Activated T-helper 9 cell treated with anti-CD3 and anti-CD28 coated beads, Interleukin-2, amount 50 U/mL, for 16 hours (primary cell): Measurements from ENCODE around the gene PJVK.
"Not testable (repeated sequence)": the region's sequence is repeated elsewhere in the genome, so short reads cannot be mapped to it uniquely, and the experiment has no call there.

ENCODE experiments used
- DNase-seq: peaks from one replicate; pipeline ENCODE4 v3.0.0-alpha.2; 2020; ENCODE audit warnings: low read depth

The PJVK gene

DNA sequence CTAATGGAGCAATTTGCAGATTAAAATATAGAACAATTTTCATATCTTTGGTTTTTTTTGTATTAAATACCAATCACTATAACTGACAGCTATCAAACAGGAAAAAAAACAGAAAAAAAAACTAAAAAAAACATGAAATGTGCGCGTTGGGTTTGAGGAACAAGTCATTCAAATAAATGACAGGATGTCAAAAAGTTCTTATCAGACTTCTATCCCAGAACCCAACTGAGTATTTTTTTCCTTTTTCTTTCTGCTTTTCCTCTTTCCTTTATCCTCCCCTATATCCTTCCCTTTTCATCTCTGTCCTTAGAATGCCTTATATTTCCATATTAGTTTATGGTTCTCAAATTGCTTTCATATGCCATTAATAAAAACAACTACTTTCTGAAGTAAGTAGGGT is 14.5 kb upstream of the PJVK start:
- DNase-seq: no peak

DNA sequence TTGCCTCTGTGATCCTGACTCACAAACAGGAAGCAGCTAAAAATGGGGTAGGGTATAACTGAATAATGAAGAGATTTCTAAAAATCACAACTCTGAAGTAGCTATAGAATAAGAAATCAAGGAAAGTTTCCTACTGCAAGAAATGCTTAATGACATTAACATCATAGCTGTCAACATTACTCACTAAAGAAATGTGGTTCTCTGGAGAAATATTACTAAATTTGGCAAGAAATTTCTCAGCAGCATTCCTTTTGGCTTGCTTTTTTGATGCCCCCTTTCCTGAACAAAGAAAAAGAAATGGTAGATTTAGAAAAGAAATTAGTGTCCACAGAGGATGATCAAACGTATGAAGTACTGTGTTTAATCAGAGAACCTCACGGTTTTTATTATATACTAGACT is 9.8 kb upstream of the PJVK start:
- DNase-seq: no peak

DNA sequence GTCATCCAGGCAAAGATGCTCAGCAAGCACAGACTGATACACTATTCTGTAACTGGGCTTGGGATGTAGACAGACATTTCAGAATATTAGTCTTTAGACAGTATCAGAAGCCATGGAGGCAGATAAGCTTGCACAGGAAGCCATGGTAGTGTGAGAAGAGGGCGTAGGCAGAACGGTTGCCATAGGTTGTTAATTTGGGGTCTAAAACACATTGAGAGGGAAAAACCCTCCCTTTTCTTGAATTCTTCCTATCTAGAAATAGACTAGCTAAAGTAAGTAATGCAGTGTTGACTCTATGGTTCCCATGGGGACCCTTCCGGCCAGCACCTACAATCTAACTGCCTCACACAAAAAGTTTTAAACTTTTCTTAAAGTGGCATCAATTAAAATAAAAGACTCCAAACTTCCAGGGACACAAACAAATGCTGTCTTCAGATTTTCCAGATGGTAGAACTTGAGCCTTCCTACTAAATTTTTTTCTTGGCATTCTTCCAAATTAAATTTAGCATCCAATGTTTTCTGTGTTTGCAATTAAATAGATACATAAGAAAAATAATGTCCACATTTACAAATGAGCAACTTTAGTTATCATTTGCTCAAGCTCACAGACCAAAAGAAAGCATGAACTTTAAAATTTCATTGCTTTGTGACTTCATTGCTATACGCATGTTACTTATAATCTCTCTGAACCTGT is 2.1 kb upstream of the PJVK start:
- no peak for DNase-seq

DNA sequence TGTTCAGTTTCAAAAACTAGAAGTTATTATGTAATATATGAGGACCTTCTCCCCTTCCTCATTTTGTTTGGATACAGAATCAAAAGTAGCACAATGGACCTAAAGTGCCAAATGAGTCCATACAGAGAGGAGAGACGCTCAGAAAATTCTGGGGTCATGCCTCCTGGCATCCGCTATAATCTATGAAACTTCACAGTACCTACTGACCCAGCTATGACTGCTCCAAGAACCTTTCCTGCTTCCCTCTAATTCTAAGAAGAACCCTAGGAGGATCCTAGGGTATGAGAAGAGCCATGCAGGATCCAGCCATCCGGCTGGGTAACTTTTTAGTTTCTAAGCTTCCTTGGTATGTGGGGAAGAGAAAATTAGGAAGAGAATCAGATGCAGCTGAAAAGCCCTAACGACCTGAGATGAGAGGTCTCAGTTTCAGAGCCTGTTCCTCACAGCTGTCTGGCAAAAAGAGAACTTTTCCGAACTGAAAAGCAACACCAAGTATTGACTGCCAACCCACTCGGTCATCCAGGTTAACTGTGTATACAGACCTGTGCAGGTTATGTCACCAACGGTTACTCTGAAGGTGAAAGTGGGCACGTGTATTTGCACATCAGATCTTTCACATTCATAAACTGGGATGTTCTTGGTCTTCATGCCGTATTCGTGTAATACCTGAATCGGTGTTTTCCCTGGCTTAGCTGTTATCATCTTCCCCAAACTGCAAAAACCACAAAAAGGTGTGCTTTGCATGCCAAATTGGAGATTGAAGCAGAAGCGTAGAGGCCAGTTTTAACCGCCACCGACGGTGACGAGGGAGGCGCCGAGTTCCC is 1.3 kb upstream of the PJVK start:
- no peak for DNase-seq

DNA sequence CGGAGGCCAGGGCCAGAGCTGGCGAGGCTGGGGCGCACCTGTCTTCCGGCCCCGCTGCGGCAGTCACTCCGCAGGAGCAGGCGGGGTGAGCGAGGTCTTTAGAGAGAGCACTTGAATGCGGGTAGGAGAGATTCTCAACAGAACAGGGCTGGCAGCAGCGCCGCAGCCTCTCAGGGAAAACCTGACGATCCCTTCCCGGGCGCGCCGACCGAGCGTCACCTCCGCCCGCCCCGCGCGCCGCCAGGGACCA is 729 bp upstream of the PJVK start:
- no peak for DNase-seq

DNA sequence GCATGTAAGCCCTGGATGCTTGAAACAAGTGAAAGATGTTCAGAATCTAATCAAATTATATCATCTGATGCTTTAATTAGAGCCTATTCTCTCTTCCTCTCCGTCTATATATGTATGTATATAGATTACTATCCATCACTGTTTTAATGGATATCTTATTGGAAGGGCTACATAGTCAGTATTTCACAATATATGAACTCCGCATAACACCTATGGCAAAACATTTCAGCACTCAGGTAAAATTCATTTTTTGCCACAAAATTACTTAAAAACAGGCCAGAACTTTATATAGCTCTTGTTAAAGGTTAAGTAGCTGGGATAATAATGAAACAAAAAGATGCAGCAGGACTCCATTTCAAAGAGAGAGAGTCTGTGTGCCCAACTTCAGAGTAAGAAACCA is 1.2 kb downstream of the PJVK start:
- DNase-seq: no peak

DNA sequence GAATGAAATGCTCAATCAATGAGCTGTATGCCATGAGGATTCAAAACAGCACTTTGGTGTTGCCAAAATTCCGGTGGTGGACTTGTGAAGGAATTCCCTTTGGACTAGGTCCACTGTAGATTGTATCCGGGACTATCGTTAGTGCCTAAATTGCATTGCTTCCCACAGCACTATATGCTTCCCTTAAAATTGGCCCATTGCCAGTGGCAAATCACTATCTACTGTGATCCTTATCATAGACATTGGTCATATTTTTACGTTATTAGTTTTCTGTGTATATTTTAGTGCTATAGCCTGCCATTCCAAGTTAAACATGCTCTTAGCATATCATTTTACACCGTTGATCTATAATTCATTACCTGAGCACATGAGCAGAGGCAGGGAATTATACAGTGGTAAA is 1.7 kb downstream of the PJVK start:
- no peak for DNase-seq

DNA sequence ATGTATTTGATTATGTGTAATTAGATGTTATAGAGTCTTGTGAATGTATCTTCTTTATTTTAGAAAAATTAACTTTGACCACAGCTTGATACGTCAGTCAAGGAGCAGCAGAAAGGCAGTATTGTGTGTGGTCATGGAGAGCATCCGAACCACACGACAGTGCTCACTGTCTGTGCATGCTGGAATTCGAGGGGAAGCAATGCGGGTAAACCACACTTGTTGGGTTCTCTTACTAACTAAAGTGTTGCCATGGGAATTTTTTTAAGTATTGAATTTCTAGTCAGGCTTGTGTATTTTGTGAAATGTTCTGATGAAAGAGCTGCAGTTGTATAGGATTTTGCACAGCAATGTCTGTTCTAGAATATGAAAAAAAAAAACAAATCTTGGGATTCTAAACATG is 4.8 kb downstream of the PJVK start:
- no peak for DNase-seq

DNA sequence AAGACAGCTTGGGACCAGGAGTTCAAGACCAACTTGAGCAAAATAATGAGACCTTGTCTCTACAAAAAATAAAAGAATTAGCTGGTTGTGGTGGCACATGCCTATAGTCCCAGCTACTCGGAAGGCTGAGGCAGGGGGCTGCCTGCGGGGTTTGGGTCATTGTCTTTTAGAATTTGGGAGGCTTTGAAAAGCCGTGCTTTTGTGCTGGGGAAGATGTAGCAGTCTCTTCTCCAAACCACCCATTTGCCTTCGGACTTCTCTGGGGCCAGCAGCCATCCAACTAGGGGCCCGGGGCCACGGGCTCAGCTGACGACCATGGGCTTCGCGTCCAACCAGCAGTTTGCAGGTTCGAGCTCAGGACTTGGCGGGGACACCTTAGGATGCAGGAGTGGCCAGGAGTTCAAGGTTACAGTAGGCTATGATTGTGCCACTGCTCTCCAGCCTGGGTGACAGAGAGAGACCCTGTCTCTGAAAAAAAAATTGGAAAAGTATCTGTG is 6.3 kb downstream of the PJVK start:
- no peak for DNase-seq

DNA sequence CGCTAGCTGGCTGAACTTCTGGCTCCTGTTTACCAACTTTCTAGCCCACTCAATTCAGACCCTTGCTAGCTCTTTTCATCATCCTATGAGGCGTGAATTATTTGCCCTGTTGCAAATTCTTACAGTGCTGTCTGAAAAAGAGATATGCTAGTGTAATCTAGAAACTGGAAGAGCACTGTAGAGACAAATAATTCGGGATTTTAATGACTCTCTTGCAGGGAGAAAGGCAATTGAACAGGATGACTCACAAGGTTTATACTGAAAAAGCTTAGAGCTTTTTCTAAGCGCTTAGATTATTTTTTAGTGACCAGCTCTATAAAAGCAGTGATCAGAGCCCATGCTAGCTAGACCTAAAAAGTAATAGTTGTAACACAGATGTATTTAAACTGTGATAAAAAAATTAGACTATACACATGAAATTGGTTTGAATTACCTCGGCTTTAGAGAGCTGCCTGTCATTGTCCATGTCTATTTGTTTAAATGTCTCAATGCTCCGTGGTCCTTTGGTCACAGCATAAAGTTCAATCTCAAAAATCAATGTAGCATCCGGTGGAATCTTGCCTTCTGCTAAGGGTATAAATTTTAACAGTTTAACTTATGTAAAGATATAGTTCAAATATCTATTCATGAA is 18.2 kb downstream of the PJVK start:
- no peak for DNase-seq

DNA sequence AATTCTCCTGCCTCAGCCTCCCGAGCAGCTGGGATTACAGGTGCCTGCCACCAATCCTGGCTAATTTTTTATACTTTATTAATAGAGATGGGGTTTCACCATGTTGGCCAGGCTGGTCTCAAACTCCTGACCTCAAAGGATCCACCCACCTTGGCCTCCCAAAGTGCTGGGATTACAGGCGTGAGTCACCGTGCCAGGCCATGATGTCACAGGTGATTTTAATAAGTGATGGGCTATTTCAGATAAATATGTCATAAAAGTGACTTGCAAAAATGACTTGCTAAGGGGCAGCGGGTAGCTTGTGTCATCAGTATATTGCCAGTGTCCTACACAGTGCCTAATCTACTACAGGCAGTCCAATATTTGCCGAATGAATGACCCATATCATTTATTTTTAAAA is 20.1 kb downstream of the PJVK start:
- not testable (repeated sequence) for DNase-seq

DNA sequence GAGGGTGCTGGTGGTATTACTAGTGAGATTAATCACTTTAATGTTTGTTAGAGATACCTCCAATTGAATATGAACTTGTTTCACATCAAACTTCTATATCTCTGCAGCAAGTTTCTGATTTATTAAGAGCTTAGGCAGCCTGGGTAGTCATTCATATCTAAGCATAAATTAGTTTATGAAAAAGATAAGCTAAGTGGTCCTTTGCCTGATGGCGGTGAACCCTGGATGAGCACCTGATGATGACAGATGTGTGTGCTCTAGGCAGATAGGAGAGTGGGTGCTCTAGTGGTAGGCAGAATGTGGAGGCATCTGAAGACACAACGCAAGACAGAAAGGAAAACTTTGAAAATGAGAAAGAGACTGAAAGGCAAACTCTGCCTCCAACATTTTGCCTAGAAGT is 22.2 kb downstream of the PJVK start:
- DNase-seq: no peak

DNA sequence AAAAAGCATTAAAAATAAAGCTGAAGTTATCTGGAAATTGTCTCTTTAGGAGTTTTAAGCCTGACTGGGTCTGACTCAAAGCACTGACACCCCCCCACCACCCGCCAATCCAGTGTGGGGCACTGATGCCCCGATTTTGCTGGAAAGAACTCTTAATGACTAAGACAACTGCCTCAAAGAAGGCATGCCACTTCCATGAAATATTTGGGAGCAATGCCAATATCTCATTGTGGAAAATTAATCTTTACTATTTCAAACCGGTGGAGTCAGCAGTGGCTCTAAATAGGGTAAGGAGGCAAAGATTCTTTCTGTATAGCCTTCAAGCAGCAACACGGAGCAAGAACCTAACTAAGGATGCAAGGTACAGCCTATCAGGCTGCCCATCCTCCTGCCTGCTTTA is 22.8 kb downstream of the PJVK start:
- DNase-seq: no peak

DNA sequence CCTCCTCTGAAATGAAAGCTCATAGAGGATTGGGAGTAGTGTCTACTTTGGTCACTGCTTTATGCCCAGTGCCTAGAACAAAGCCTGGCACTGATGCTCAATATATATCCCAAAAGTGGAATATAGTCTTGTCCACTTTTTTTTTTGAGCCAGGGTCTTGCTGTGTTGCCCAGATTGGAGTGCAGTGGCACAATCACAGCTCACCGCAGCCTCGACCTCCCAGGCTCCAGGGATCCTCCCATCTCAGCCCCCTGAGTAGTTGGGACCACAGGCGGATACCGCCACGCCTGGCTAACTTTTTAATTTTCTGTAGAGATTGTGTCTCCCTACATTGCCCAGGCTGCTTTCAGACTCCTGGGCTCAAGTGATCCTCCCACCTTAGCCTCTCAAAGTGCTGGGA is 23.4 kb downstream of the PJVK start:
- DNase-seq: no peak

DNA sequence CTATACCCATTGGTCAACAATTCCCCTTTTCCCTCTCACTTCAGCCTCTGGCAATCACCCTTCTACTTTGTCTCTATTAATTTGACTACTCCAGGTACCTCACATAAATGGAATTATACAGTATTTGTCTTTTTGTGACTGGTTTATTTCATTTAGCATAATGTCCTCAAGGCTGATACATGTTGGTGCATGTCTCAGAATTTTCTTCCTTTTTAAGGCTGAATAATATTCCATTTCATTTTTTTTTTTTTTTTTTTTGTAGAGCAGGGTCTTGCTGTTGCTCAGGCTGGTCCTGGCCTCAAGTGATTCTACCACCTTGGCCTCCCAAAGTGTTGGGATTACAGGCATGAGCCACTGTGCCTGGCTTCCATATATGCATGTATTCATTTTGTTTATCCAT is 25.3 kb downstream of the PJVK start:
- DNase-seq: no peak

DNA sequence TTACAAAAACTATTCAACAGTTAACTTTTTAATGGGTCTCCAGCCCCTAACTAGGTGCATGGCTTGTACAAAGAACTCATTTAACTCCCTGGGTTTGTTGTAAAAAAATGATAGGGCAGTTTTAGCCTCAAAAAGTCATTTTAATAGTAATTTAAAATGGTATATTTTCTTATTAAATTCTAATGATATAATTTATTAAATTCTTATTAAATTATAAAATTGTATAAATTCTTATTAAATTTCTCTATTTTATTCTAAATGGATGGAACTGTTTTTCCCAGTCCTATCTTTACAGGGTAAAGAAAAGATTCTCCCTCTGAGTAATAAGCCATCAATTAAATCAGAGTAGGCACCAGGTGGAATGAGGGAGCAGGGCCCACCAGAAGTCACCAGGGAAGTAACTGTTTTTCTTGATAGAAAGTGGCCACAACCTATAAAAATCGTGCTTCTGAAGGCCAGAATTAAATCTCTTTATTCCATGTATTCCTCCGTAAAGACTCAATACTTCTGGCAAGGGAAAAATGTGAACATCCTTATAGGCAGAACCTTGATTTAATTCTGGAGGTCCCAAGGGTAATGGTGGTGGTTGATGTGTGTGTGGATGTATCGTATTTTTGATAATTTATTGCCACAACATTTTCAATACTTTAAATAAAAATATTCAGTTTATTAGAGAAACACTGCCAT is 26.4 kb downstream of the PJVK start:
- no peak for DNase-seq

DNA sequence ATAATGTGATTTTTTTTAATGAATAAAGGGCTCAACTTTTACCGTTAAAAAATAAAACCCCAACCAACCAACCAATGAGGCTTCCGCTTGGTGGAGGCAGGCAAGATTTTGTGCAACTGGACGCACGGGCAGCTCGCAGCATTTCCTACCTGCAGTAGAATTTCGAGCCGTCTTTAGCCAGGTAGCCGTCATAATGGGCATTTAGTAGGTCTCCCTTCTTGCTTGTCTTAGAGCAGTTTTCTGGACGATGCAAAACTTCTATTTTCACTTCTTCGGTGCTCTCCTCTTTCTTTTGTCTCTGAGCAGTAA is 26.9 kb downstream of the PJVK start:
- no peak for DNase-seq

DNA sequence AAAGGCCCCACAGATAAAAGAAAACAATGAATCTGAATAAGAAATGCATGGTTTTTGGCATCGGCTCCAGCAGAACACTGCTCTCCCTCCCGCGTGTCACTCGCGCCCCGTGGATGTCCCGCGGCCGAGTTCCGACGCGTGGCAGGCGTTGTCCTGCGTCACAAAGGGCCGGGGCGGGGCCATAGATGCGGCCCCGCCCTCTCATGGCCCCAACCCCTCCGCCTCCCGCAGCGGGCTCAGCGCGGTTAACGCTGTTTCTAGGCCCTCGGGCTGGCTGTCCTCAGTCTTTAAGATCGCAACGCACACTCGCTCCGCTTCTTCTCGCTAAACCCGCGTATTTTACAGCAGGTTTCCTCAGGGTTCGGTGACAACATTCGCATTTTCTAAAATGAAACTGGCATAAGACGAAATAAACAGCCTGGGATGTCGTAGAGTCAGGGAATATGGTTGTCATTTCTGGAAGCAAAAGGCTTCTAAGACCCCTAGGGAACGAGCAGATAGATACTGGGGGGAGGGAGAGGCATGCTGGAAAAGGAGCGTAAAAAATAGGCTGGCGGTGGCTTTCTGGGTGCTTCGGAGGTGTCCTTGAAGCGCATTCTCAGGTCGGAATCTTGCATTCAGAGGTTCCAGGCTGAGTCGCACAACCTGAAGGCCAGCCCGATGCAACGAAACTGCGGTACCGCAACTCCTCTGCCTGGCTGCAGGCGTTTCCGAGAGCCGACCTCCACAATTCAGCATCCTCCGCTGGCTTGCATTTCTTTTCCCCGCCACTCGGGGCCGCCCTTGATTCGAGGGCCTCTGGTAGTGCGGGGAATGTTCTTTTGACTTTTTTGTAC is 27.5 kb downstream of the PJVK start, which contains the start of gene FKBP7:
Gene FKBP7, minus strand, starts transcription at position 162 of the 836 bp plus-strand sequence. Its CDS starts 101 bp downstream, at position 61.
- DNase-seq: peak; percentile 77

DNA sequence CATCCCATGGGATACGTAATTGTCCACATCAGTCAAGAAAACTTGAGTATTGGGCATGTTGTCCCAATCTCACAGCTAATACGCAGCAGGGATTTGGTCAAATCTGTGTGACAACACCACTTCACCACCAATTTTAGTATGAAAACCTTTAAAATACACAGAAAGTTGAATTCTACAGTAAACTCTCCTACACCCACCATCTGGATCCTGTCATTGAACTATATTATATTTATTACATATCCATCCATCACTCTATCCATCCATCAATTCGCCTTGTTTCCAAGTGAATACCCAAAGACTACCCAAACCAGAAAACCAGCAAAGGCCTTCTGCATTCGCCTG is 28.1 kb downstream of the PJVK start:
- no peak for DNase-seq

DNA sequence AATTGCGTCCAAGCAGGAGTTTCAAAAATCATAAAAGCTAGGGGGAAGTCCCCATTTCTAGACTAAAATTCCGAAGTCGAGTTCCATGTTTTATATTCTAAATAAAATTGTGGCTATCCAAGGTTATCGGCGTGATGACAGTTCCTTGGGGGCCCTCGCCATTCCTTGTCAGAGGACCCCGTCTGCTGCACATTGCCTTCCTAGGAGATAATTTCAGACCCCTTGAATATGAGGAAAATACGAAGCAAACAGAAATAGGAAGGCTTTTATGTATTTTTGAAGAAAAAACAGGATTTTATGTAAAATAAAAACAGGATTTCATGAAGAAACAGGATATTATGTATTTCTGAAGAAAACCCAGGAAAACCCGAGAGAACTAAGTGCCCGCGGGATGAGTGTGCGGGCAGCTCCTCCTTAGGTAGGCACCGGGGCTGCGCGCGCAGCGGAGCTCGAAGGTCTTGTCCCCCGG is 28.6 kb downstream of the PJVK start:
- no peak for DNase-seq

DNA sequence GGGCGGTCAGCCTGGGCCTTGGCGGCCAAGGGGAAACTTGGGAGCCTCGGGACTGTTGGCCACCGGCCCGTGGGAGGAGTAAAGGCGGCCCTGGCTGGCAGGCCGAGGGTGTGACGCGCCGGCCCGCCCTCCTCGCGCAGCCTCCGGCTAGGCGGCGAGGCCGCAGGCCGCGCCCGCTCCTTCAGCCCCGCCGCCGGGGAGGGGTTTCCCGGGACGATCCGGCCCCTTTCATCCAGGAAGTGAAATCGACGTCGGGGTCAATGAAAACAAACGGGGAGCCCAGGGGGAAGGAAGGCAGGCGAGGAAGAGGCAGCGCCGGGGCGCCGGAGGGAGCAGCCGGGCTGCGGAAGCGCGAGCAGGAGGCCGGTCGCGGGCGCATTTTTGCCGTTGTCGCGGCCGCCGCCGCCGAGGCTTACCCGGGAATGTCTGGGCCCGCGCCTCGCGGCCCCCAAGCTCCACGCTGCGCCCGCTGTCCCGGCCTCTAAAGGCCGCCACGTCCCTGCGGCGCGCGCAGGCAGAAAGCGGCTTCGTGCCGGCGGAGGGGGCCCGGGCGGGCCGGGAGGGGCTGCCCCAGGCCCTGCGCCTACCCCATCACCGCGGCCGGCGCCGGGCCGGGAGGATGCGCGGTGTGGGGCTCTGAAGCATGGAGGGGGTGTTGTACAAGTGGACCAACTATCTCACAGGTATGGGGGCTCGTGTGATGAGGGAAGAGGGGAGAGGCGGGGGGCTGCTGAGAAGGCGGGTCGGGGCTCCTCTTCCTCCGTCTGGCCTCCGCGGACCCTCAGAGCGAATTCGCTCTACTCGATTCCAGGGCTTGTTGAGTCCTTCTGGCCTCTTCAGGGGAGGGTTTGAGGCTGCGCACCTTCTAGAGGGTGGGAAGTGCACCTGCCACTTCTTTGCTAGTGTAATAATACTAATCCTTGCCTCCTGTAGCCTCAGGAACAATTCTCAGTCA is 29.3 kb downstream of the PJVK start, which contains the start of gene PLEKHA3:
Gene PLEKHA3, plus strand, starts transcription at position 231 of the 955 bp plus-strand sequence. Its CDS starts 413 bp downstream, at position 644.
- DNase-seq: peak; percentile 66
